SW480 (cell line): ENCODE data around the gene NUP58.

Source experiments
- DNase-seq: peaks from one replicate; pipeline ENCODE4 v3.0.0-alpha.2; 2016; ENCODE audit warnings: low spot score

The NUP58 gene

GRCh38 chr13:25377244-25377962 is 76.0 kb downstream of the NUP58 start:
- no peak for DNase-seq

GRCh38 chr13:25378528-25378927 is 77.1 kb downstream of the NUP58 start:
- no peak for DNase-seq

- no peak for DNase-seq
These were observed 77.6 kb downstream of the NUP58 start for GRCh38 chr13:25379011-25379410.

DNA sequence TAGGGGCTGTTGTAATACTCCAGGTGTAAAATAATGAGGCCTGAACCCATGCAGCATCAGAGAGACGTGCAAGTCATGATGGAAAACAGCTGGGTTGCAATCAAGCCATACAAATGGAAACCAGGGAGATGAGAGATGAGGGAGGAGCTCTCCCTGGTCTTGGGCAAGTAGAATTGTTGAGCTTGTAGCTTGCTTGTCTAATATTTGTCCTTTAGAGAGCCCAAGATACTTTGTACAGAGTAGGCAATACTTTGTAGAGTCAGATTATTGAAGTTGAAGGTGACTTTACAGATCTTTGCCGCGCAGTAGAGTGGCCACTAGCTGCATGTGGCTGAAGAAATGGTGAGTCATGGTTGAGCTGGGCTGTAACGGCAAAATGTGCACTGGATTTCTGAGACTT is 78.7 kb downstream of the NUP58 start:
- DNase-seq, result no peak

GRCh38 chr13:25380741-25381324 is 79.4 kb downstream of the NUP58 start:
- no peak for DNase-seq

- no peak for DNase-seq
These were observed 83.5 kb downstream of the NUP58 start for GRCh38 chr13:25384758-25385410.

- DNase-seq, result no peak
These were observed 90.5 kb downstream of the NUP58 start for GRCh38 chr13:25391932-25392331.
